ENCODE measurements around the gene TXN2. TPM values are rescaled to one million over a fixed set of nuclear protein-coding genes. Genes with fewer than 3 reads are reported as not detected.

TXN2 gene
- total RNA-seq, 1 experiment from 2014 or later = 58.6 TPM

DNA sequence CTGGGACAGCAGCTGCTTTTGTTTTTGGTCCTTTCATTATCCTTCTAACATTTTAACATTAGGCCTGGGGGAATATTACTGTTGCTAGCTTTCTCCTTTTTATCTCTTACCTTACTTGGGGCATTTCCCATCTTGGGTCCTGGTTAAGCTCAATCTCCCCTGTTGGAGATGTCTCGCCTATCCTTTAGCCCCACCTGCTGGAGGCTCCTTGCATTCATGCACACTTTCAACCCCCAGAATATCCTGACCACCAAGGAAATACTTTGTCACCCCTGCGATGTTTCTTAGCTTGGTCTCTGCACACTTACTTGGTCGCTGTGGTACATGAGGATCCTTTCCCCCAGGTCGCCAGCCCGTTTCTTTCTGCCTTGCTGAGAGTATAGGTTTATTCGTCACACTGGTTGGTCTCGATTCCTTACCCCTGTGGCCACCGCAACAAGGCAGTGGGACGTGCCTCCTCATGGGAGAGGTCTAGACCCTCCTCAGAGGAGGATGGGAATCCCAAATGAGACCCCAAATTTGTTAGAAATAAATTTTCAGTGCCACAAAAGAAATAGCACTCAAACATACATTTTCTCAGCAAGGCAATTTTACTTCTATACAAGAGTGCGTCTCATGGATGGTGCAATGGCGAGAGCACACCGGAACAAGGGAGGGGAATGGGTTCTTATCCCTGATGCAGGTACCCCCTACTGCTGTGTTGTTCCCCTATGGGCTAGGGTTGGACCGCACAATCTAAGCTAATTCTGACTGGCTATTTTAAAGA, 5.4 kb upstream of the TXN2 start:
- Histone ChIP-seq H4K20me1 (ENCODE audit: control insufficient read depth, insufficient read depth, insufficient read length) (no peaks in the 10 kb centered on the region), H4K8ac (replicated peaks; ENCODE audit: insufficient read length, low read depth, low read length) (no peak overlapping the region), H3K27ac (ENCODE audit: insufficient read length, low read depth, low read length) (no peak overlapping the region), H2BK12ac (ENCODE audit: insufficient read length, low read depth, low read length) (no peak overlapping the region), H3K79me1 (ENCODE audit: insufficient read depth, low read depth, low read length, poor library complexity, severe bottlenecking) (no peaks in the 10 kb centered on the region), H3K79me2 (ENCODE audit: insufficient read depth, low read length) (no peaks in the 10 kb centered on the region), H2BK20ac (ENCODE audit: low read depth, low read length, poor library complexity, severe bottlenecking) (no peak overlapping the region), H2BK15ac (ENCODE audit: low read depth, low read length) (no peak overlapping the region), H3K4me1 (ENCODE audit: insufficient read depth, low read length) (no peaks in the 10 kb centered on the region), H2AK5ac (ENCODE audit: insufficient read length, low read length) (no peak overlapping the region), H2AFZ (ENCODE audit: low read length) (no peak overlapping the region), H4K91ac (ENCODE audit: insufficient read length, low read depth, low read length) (no peak overlapping the region), H3K23ac (ENCODE audit: insufficient read length, low read depth, low read length) (no peak overlapping the region), H2BK5ac (ENCODE audit: insufficient read length, low read length) (no peak overlapping the region), H3K18ac (ENCODE audit: insufficient read length, low read depth, low read length) (no peak overlapping the region), H3K27me3 (ENCODE audit: insufficient read depth, low read length) (peaks cover 3% of the 10 kb centered on the region; the same call in 1 of the 2 replicates), H2BK120ac (ENCODE audit: low read depth, low read length, poor library complexity, severe bottlenecking) (no peak overlapping the region), H3K9ac (ENCODE audit: extremely low read depth, insufficient read length, low read length) (no peak overlapping the region), H3K56ac (ENCODE audit: insufficient read length, low read depth, low read length) (no peak overlapping the region), H3K4me2 (ENCODE audit: insufficient read depth, insufficient read length, low read length) (no peak overlapping the region), H3T11ph (ENCODE audit: low read length) (no peak overlapping the region), H3K14ac (ENCODE audit: insufficient read depth, low read length) (no peak overlapping the region), H3K4ac (ENCODE audit: low read depth, low read length) (no peak overlapping the region), H3K23me2 (ENCODE audit: insufficient read length, low read depth, low read length, poor library complexity, severe bottlenecking) (no peaks in the 10 kb centered on the region), H3K9me3 (ENCODE audit: control insufficient read depth, low read depth, low read length) (no peaks in the 10 kb centered on the region), H4K5ac (ENCODE audit: insufficient read length, low read depth, low read length) (no peak overlapping the region)
- Mint-ChIP-seq H3K27ac (no peak overlapping the region), H3K9me3 (peaks cover 0 to 8% of the 10 kb centered on the region in 2 experiments; a peak in 3 of 5 replicates), H3K4me1 (no peaks in the 10 kb centered on the region; a peak in 1 of 4 replicates), H3K27me3 (ENCODE audit: low read depth) (peaks cover 38% of the 10 kb centered on the region), H3K4me3 (no peak overlapping the region), H3K36me3 (ENCODE audit: insufficient read depth in 1 of 3, low read depth in 3 of 3) (peaks cover 8 to 39% (median 37%) of the 10 kb centered on the region in 3 experiments; a peak in 6 of 7 replicates)
- peak; percentile 73 for DNase-seq
- no CpG with 5 or more reads among the region's 13 CpGs for WGBS (ENCODE audit: extremely low coverage, insufficient read length, low lambda C conversion rate)
- peak; percentile 83 for TF ChIP-seq CTCF (conservative IDR thresholded peaks at IDR 0.05)
